GM12891 (cell line): ENCODE data around the gene ANK2.

Experiments
- POLR2A ChIP-seq: IDR thresholded peaks from 2 replicates; pipeline ENCODE4 v1.6.1; 2011; ENCODE audit warnings: low read depth, low read length, control low read depth
- POLR2AphosphoS5 ChIP-seq: IDR thresholded peaks from 2 replicates; pipeline ENCODE4 v1.6.1; 2011; ENCODE audit warnings: low read depth, low read length, control low read depth
- TAF1 ChIP-seq: IDR thresholded peaks from 2 replicates; pipeline ENCODE4 v1.6.1; 2011; ENCODE audit warnings: low read depth, low read length, control low read depth

DNA sequence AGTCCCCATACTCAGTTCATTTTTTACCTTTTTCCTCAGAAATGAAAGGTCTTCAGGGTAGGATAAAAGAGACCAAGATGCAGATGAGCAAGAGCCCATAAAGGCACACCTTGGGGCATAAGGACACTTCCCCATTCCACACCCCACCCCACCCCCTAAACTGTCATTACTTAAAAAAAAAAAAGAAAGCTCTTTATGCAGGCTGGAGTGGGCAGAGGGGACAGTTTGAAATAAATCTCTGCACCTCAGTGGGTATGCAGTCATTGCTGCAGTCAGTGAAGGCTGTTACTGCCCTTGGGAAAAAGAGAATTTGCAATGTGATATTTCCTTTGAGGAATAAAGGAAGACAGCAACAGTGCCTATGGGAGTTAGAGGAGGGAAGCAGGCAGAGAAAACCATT, 137.5 kb downstream of the ANK2 start:
- no peak for TF ChIP-seq TAF1
- TF ChIP-seq POLR2A, result no peak
- TF ChIP-seq POLR2AphosphoS5, result no peak
